Measurements from ENCODE around the gene AURKA.
A peak's percentile ranks its signal among the peaks of the same experiment; 100 is the strongest.
"Not testable (repeated sequence)": the region's sequence is repeated elsewhere in the genome, so short reads cannot be mapped to it uniquely, and the experiment has no call there.

The AURKA gene

DNA sequence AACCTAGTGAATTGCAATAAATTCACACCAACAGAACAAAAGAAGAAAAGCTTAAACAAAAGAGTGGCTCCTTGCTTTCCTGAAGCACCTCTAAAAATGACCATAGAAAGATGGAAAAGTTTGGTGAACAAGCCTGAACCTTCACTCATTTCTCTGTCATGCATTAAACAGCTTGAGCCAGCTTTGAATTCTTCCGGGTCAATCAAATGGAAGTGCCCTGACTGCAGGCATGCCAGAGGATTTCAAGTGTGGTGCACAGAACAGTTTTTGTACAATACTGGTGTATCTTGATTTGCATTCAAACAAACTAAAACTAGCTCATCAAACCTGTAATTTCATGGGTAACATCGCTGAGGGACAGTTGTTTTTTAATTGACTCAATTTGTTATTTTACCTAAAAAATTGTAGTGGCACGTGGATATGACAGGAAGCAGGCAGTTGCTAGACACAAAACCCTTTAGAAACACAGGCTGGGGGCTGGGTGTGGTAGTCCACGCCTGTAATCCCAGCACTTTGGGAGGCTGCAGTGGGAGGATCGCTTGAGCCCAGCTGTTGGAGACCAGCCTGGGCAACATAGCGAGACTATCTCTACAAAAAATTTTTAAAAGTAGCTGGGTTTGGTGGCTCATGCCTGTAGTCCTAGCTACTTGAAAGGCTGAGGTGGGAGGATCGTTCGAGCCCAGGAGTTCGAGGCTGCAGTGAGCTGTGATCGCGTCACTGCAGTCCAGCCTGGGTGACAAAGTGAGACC lies 29.1 kb upstream of the AURKA start:
- DNase-seq (ENCODE audit: low spot score): no peak

DNA sequence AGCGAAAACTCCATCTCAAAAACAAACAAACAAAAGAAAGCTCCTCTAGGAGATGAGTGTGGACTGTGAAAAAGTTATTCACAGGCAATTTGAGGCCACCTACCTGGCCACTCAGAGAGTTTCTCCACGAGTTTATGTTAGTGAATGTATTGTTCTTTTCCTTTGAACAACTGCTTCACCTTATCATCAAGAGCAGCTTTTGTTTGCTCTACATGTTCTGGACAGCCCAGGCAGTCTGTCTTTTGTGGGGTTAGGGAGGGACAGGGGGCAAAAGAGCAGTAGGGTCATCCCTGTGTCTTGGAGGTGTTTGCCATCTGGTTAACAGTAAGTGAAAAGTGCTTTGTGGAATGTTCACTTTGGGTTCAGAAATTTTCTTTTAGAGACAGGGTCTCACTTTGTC lies 28.0 kb upstream of the AURKA start:
- no peak for DNase-seq (ENCODE audit: low spot score)

- no peak for DNase-seq (ENCODE audit: low spot score)
Observed at GRCh38 chr20:56418385-56418861, 26.4 kb upstream of the AURKA start.

GRCh38 chr20:56417911-56418310 lies 25.9 kb upstream of the AURKA start:
- no peak for DNase-seq (ENCODE audit: low spot score)

GRCh38 chr20:56417402-56417801 lies 25.4 kb upstream of the AURKA start:
- no peak for DNase-seq (ENCODE audit: low spot score)

DNA sequence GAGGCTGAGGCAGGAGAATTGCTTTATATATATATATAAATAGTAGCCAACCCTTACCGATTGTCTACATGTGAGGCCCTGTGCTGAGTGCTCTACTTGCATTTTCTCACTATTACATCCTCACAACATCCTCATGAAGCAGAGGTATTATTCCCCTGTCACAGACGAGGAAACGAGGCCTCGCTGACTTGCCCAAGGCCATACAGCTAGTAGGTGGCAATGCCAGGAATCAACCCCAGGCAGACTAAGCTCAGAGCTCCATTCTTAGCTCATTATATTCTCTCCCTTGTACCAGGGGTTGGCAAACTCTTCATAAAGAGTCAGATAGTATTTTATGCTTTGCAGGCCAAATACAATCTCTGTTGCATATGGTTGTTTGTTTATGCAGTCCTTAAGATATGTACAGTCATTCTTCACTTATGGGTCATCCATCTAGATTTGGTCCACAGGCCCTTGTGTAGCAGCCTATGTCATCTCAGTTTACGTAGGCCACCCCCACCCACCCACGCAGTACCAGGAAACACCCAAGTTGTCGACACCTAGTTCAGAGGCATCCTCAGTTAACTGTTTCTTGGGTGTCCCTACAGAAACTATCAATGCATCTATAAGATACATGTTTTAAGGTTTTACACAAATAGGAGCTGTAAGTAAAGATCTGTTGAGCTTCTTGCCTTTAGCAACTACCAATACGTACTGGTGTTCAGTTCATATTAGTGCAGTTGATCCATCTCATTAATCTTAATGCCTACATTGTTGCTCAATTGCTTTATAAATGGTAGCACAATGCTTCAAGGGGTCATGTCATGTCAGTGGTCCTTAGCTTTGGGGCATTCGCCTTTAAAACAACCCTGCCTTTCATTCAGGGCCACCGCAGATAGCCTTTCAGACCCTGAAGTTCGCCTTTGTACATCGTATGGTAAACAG lies 23.1 kb upstream of the AURKA start:
- no peak for DNase-seq (ENCODE audit: low spot score)

GRCh38 chr20:56412949-56413348 lies 20.9 kb upstream of the AURKA start:
- no peak for DNase-seq (ENCODE audit: low spot score)

GRCh38 chr20:56412473-56412790 lies 20.4 kb upstream of the AURKA start:
- DNase-seq (ENCODE audit: low spot score): no peak

GRCh38 chr20:56411759-56412472 lies 19.9 kb upstream of the AURKA start, which contains the start of gene CASS4:
Gene CASS4, plus strand, starts transcription at chr20:56412260. Its CDS starts 199 bp downstream, at chr20:56412459.
- DNase-seq (ENCODE audit: low spot score): no peak

DNA sequence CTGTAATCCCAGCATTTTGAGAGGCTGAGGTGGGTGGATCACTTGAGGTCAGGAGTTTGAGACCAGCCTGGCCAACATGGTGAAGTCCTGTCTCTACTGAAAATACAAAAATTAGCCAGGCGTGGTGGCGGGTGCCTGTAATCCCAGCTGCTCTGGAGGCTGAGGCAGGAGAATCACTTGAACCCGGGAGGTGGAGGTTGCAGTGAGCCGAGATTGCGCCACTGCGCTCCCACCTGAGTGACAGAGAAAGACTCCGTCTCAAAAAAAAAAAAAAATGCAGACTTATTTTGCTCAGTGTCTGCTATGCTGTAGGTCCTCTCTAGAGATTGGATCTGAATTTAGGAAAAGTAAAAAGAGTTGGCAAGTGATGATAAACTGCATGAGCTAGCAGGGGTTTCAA lies 19.3 kb upstream of the AURKA start:
- DNase-seq (ENCODE audit: low spot score): not testable (repeated sequence)

DNA sequence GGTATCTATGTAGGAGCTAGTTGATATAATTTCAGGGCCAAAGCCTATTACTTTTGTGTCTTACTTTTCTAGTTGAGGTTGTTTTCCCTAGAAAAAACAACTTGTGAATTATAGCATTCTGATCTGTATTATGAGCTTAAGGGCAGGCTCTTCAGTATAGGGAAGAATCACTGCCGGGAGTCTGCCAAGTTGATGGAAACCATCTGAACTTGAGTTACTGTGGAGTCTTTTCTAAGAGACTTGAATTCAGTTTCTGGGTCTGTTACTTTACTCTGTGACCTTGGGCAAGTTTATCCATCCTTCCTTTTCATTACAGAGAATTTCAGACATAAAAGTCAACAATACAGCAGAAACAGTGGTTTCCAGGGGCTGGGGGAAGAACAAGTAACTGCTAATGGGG lies 17.9 kb upstream of the AURKA start:
- DNase-seq (ENCODE audit: low spot score): no peak

GRCh38 chr20:56409521-56409920 lies 17.5 kb upstream of the AURKA start:
- no peak for DNase-seq (ENCODE audit: low spot score)

- no peak for DNase-seq (ENCODE audit: low spot score)
Observed at GRCh38 chr20:56406910-56407309, 14.9 kb upstream of the AURKA start.

- not testable (repeated sequence) for DNase-seq (ENCODE audit: low spot score)
Observed at GRCh38 chr20:56405356-56405755, 13.3 kb upstream of the AURKA start.

DNA sequence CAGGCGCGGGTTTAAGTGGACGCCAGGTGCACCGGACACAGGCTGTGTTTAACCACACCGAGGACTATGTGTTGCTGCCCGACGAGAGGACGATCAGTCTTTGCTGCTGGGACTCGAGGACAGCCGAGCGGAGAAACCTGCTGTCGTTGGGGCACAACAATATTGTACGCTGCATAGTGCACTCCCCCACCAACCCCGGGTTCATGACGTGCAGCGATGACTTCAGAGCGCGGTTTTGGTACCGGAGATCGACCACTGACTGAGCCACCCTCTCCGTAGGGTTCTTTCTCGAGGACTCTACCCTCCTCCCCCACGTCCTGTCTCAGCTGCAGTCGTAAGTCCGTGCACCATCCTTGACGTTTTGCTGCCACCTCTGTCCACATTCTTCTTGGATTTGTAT lies 11.4 kb upstream of the AURKA start:
- no peak for DNase-seq (ENCODE audit: low spot score)

GRCh38 chr20:56400001-56400640 lies 8.1 kb upstream of the AURKA start:
- peak; percentile 50 for DNase-seq (ENCODE audit: low spot score)

GRCh38 chr20:56395166-56395565 lies 3.2 kb upstream of the AURKA start:
- no peak for DNase-seq (ENCODE audit: low spot score)

DNA sequence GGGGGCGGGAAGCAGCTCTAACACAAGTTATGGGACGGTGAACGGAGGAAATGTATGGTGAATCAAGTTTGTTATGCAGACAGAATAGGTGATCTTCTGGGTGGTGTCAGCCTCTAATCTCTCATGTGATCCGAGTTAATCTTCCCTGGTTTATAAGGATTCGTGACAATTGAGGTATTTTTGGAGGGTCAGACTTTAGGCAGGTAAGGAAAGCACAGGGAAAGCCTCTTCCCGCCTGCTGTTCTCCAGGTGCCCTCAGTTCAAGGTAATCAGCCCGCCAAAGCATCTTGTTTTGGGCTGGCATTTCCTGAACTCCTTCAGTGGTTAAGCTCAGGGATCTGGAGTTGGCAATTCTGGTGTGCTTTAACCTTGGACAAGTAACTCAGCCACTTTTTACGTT lies 1.6 kb upstream of the AURKA start:
- DNase-seq (ENCODE audit: low spot score): no peak

- no peak for DNase-seq (ENCODE audit: low spot score)
Observed at GRCh38 chr20:56392881-56393482, 967 bp upstream of the AURKA start.

- DNase-seq (ENCODE audit: low spot score): no peak
Observed at GRCh38 chr20:56391596-56392131, 351 bp downstream of the AURKA start.

GRCh38 chr20:56391037-56391436 lies 978 bp downstream of the AURKA start:
- DNase-seq (ENCODE audit: low spot score): no peak

Data from COLO829 (cell line).